ENCODE data around the gene PCED1B.

DNA sequence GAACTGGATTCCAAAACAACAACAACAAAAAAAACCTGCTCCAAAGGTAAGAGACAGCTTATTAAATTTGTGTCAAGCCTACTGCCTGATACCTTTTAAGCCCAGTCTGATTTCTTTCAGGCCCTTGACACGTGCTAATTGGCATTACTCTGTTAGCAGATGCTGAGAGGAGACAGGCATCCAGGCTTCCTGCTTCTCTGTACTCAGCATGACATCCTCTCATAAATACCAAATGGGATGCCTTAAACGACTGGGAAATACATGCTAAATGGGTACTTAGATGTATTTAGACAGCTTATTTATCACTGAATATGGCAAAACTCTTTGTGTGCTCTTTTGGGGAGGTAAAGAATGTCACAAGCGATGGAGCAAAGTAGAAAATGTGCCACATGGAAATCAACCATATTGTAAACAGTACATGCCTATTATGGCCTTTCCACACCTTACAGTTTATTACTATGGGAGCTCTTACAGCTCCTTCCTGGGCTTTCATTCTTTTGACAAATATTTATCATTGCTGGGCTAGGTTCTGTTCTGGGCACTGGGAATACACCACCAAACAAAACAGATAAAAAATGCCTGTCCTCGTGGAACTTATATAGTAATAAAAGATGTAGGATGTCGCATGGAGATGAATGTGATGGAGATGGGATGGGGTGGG is 11.5 kb upstream of the PCED1B start:
- no peak for TF ChIP-seq EZH2 (IDR thresholded peaks at IDR 0.05; ENCODE audit: borderline replicate concordance, low read length)
- TF ChIP-seq, protein P1, sequence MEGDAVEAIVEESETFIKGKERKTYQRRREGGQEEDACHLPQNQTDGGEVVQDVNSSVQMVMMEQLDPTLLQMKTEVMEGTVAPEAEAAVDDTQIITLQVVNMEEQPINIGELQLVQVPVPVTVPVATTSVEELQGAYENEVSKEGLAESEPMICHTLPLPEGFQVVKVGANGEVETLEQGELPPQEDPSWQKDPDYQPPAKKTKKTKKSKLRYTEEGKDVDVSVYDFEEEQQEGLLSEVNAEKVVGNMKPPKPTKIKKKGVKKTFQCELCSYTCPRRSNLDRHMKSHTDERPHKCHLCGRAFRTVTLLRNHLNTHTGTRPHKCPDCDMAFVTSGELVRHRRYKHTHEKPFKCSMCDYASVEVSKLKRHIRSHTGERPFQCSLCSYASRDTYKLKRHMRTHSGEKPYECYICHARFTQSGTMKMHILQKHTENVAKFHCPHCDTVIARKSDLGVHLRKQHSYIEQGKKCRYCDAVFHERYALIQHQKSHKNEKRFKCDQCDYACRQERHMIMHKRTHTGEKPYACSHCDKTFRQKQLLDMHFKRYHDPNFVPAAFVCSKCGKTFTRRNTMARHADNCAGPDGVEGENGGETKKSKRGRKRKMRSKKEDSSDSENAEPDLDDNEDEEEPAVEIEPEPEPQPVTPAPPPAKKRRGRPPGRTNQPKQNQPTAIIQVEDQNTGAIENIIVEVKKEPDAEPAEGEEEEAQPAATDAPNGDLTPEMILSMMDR (conservative IDR thresholded peaks at IDR 0.05 in 1 of 2, IDR thresholded peaks at IDR 0.05 in 1 of 2; ENCODE audit: extremely low read depth in 1 of 2, insufficient read depth in 1 of 2, low read depth in 1 of 2, low read length in 2 of 2), result no peak

Measured in mammary epithelial cell (primary cell).